Left cardiac atrium (tissue), 4 donors: ENCODE data around the gene KIAA1191. TPM values are rescaled to one million over a fixed set of nuclear protein-coding genes. Genes with fewer than 3 reads are reported as not detected.
"Not testable (repeated sequence)": the region's sequence is repeated elsewhere in the genome, so short reads cannot be mapped to it uniquely, and the experiment has no call there.

ENCODE experiments used
- ATAC-seq, 2 donors: fragments of 200-7000 bp; cut with Tn5 transposase; one replicate each; pipeline ENCODE4 v1.9.1; 2020; ENCODE audit warnings: mild to moderate bottlenecking in 2 of 2, moderate library complexity in 2 of 2
- DNase-seq: peaks from one replicate; pipeline ENCODE4 v3.0.0-alpha.2; 2020
- intact Hi-C, 2 donors: fragments of 100-400 bp; cut with DNase I; formaldehyde crosslinking; loops; one replicate each; pipeline versions ENCODE4 v1.14.1 to v1.15.1; 2022 to 2023
- microRNA-seq, 2 donors: library from miRNA; unstranded; fragments of <30 nt; microRNA quantifications; one replicate each; pipeline ENCODE4 v1.2.0, GENCODE V29; 2020
- total RNA-seq, 2 donors: library from RNA; stranded (reverse); fragmentation: NEBNext Ultra II Directional; extraction: Animal tissue kit (Norgen Biotek cat#: 25700); gene quantifications; one replicate each; pipeline ENCODE4 v1.2.1, GENCODE V29; 2021
- donor health status: DM: no; HTN: yes; CAD: no.
- donor health status: DM: no; HTN: yes; CAD: no; lungs with severe emphysema.
- donor health status: DM: yes; HTN: yes; CAD: no.
- donor health status: Dilated cardiomyopathy.

KIAA1191 gene
- total RNA-seq, 2 donors from 2014 or later, result 79.6 to 86.0 TPM

DNA sequence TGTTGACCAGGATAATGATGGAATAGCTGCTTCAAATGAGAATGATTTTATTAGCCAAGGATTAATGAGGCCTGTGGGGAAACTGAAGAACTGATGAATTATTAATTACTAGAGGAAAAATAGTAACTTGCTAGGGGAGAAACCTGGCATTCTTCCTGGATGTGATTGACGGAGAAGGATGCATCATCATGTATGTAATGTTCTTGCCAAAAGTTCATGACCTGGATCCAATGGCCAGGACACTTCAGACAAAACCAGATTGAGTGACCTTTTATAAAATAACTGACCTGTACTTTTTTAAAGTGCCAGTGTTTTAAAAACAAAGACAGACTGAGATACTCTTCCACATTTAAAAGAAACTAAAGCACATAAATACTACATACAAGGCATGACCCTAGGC, 23.7 kb downstream of the KIAA1191 start:
- ATAC-seq (no peak), DNase-seq (no peak)
- intact Hi-C loops, result no loop called here

DNA sequence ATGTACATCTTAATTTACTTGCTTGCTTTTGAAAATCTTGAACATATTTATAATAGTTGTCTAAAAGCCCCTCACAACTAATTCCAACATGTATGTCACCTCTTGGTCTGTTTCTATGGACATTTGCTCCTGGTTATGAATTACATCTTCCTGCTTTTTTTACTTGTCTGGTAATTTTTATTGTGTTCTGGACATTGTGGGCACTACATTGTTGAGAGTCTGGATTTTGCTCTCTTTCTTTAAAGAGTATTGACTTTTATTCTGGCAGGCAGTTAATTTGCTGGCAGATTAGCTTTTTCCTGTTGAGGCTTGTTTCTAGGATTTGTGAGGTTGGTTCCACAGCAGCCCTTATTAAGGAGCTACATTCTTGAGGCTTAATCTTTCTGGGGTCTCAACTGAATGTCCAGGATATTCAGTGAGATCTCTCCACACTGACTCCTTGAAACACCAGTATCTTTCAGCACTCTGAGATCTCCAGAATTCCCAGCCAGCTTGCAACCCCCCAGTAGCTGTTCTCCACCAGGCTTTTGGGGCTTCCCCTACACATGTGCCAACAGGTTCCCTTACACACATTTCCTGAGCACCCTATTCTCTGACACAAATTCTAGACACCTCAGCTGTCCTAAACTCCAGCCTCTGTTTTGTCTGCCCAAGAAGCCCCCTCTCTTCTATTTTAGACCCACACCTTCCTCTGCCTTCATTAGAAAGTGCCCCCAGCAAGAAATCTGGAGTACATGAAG, 27.4 kb downstream of the KIAA1191 start:
- ATAC-seq (no peak), DNase-seq (no peak)
- intact Hi-C loops, result no loop called here

- ATAC-seq, result no peak
- intact Hi-C loops, result no loop called here
- no peak for DNase-seq
These were observed 41.0 kb downstream of the KIAA1191 start for GRCh38 chr5:176320577-176320976.

DNA sequence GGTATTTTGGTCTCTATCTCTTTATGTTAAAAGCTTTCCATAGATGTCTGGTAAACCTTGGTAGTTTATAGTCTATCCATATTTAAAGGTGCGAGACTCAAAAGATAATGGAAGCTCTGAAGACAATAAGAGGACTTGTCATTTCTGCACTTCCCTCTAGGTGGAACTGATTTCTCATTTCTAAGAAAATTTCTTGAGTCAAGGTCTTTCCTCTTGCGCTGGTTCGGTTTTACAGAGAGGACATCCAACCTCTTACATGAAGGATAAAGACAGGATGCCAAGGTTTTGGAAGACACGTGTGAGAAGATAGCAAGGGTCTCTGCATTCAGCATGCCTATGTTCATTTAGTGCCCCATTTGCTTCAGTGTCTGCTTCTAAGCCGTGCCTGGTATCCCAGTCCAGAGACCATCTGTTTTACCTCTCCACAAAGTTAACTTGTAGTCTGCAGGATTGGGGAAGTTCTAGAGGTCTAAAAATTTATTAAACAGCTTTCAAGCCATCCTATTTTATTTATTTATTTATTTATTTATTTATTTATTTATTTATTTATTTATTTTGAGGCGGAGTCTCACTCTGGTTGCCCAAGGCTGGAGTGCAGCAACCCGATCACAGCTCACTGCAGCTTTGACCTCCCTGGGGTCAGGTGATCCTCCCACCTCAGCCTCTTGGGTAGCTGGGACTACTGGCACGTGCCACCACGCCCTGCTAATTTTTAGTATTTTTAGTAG, 41.6 kb downstream of the KIAA1191 start:
- intact Hi-C loops, result no loop called here
- DNase-seq, result no peak
- ATAC-seq, result no peak

- ATAC-seq (no peak), DNase-seq (no peak)
- intact Hi-C loops, result no loop called here
These were observed 43.8 kb downstream of the KIAA1191 start for GRCh38 chr5:176317534-176318374.

DNA sequence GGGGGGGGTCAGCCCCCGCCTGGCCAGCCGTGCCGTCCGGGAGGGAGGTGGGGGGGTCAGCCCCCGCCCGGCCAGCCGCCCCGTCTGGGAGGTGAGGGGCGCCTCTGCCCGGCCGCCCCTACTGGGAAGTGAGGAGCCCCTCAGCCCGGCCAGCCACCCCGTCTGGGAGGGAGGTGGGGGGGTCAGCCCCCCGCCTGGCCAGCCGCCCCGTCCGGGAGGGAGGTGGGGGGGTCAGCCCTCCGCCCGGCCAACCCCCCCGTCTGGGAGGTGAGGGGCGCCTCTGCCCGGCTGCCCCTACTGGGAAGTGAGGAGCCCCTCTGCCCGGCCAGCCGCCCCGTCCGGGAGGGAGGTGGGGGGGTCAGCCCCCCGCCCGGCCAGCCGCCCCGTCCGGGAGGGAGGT, 56.2 kb downstream of the KIAA1191 start:
- DNase-seq, ATAC-seq, intact Hi-C loops: not testable (repeated sequence)

Small RNA genes within 50 kb of the gene (microRNA-seq; reads per million reads assigned to microRNA genes)
- 5.0 to 16.3 reads per million in 2 donors for gene MIR1271

Other genes with a start within 250 kb of the KIAA1191 start
- 1 to 10 TPM; 6.8 to 8.0 TPM for gene SIMC1, start 123.3 kb downstream of the KIAA1191 start, total RNA-seq
- gene ARL10, start 3.7 kb upstream of the KIAA1191 start, total RNA-seq, result 1 to 10 TPM; 8.0 to 8.2 TPM
- 10 to 100 TPM; 15.6 to 30.2 TPM for gene NOP16, start 26.8 kb upstream of the KIAA1191 start, total RNA-seq
- 100 to 1,000 TPM; 159 to 166 TPM for gene HIGD2A, start 27.0 kb upstream of the KIAA1191 start, total RNA-seq
- 100 to 1,000 TPM; 173 to 199 TPM for gene CLTB, start 54.8 kb upstream of the KIAA1191 start, total RNA-seq
- gene FAF2, start 86.6 kb upstream of the KIAA1191 start, total RNA-seq, result 10 to 100 TPM; 15.3 to 23.3 TPM
- gene RNF44, start 175.6 kb upstream of the KIAA1191 start, total RNA-seq, result 10 to 100 TPM; 24.5 to 26.6 TPM
- under 1 TPM; 0.29 TPM for gene CDHR2, start 187.6 kb upstream of the KIAA1191 start, total RNA-seq
- under 1 TPM; 0.81 to 0.97 TPM for gene GPRIN1, start 248.4 kb upstream of the KIAA1191 start, total RNA-seq